MCF 10A (cell line): ENCODE results near the gene SMIM17. TPM values are rescaled to one million over a fixed set of nuclear protein-coding genes. Genes with fewer than 3 reads are reported as not detected.

Experiments used
- BruUV-seq: library from RNA; stranded (reverse); fragments of 400-500 nt; replicated peaks from 2 replicates; lab custom pipeline; 2021; lab: Mats Ljungman, UMichigan
- CTCF ChIA-PET: fragments of 300-600 bp; sonication (Branson Sonifier 250); formaldehyde crosslinking; extraction: SDS; loops from one replicate; lab custom pipeline; 2021; ENCODE audit warnings: antibody characterized with exemption, inconsistent platforms; lab: Yijun Ruan, JAX
- POLR2A ChIA-PET: fragments of 300-600, 350-650 bp; sonication (Branson Sonifier 250); formaldehyde crosslinking; extraction: SDS; loops from one replicate; lab custom pipeline; 2020; ENCODE audit warnings: antibody characterized with exemption, inconsistent platforms; lab: Yijun Ruan, JAX
- DNase-seq: peaks from one replicate; pipeline ENCODE4 v3.0.0-alpha.2; 2018; ENCODE audit not compliant: unreplicated experiment
- H3K27ac Mint-ChIP-seq: one replicate; pipeline ENCODE4 v1.8.0; 2022; ENCODE audit warnings: mild to moderate bottlenecking, low read depth, mixed read lengths; ENCODE audit not compliant: unreplicated experiment
- H3K27me3 Mint-ChIP-seq: one replicate; pipeline ENCODE4 v1.8.0; 2022; ENCODE audit warnings: mixed read lengths; ENCODE audit not compliant: insufficient read depth, unreplicated experiment
- H3K36me3 Mint-ChIP-seq: one replicate; pipeline ENCODE4 v1.8.0; 2022; ENCODE audit warnings: mild to moderate bottlenecking, moderate library complexity, mixed read lengths; ENCODE audit not compliant: insufficient read depth, unreplicated experiment
- H3K4me1 Mint-ChIP-seq: one replicate; pipeline ENCODE4 v1.8.0; 2022; ENCODE audit warnings: mixed read lengths; ENCODE audit not compliant: insufficient read depth, unreplicated experiment
- H3K4me3 Mint-ChIP-seq: one replicate; pipeline ENCODE4 v1.8.0; 2022; ENCODE audit warnings: mild to moderate bottlenecking, moderate library complexity, mixed read lengths; ENCODE audit not compliant: unreplicated experiment
- H3K9me3 Mint-ChIP-seq: one replicate; pipeline ENCODE4 v1.8.0; 2022; ENCODE audit warnings: mixed read lengths; ENCODE audit not compliant: unreplicated experiment
- intact Hi-C: fragments of 100-400 bp; cut with micrococcal nuclease; formaldehyde crosslinking; loops from 2 replicates; pipeline ENCODE4 v1.14.1; 2022
- total RNA-seq: library from RNA; stranded (reverse); gene quantifications from 2 replicates; pipeline ENCODE4 v1.2.3, GENCODE V29; 2022
- TF ChIP-seq, protein P1 (sequence below): fragments of 200-600 bp; IDR thresholded peaks from one replicate; pipeline ENCODE4 v1.8.0; 2022; ENCODE audit warnings: antibody characterized with exemption, mild to moderate bottlenecking; ENCODE audit not compliant: unreplicated experiment

SMIM17 gene
- total RNA-seq, 1 experiment from 2014 or later = not detected

DNA sequence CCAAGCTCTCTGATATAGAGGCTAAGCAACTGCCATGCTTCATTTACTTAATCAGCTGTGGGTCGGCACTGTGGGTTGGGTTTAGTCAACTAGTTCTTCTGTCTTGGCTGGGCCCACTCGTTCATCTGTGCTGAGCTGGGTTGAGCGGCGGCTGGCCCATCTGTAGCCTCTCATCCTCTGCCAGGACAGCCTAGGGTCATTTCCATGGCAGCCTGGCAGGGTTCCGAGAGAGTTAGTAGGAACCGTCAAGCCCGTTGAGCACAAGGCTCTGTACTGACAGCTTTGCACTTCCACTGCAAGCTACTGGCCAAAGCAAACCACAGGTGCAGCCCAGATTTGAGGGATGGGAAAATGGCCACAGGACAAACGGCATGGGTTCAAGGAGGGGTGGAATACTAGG lies 35.2 kb downstream of the SMIM17 start:
- Mint-ChIP-seq H3K9me3 (peaks cover 9% of the 10 kb centered on the region), H3K36me3 (no peaks in the 10 kb centered on the region), H3K27me3 (no peaks in the 10 kb centered on the region), H3K27ac (no peak overlapping the region), H3K4me1 (no peaks in the 10 kb centered on the region), H3K4me3 (no peak overlapping the region)
- POLR2A ChIA-PET = no interaction called here
- no TSS peak for BruUV-seq
- no peak for DNase-seq
- CTCF ChIA-PET = no interaction called here
- TF ChIP-seq, protein P1, sequence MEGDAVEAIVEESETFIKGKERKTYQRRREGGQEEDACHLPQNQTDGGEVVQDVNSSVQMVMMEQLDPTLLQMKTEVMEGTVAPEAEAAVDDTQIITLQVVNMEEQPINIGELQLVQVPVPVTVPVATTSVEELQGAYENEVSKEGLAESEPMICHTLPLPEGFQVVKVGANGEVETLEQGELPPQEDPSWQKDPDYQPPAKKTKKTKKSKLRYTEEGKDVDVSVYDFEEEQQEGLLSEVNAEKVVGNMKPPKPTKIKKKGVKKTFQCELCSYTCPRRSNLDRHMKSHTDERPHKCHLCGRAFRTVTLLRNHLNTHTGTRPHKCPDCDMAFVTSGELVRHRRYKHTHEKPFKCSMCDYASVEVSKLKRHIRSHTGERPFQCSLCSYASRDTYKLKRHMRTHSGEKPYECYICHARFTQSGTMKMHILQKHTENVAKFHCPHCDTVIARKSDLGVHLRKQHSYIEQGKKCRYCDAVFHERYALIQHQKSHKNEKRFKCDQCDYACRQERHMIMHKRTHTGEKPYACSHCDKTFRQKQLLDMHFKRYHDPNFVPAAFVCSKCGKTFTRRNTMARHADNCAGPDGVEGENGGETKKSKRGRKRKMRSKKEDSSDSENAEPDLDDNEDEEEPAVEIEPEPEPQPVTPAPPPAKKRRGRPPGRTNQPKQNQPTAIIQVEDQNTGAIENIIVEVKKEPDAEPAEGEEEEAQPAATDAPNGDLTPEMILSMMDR = no peak
- intact Hi-C loops = no loop called here

DNA sequence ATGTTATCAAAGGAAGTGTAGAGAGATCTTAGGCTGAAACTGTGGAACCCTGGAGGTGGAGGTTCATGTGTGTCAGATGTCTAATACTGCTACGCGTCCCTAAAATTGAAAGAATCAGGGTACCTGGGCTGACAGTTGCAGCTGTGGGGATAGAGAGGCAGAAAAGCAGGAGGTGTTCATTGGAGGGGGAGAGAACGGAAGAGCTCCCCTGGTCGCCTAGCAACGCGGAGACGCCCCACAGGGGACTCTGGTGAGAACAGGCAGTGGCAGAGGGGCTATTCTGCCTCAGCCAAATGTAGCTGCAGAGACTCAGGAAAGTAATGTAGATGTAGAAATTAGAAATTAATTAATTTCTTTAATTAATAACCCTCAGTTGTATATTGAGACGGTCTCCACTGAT lies 38.7 kb downstream of the SMIM17 start:
- no TSS peak for BruUV-seq
- Mint-ChIP-seq H3K9me3 (peaks cover 33% of the 10 kb centered on the region), H3K4me1 (no peaks in the 10 kb centered on the region), H3K36me3 (no peaks in the 10 kb centered on the region), H3K27me3 (no peaks in the 10 kb centered on the region), H3K4me3 (no peak overlapping the region), H3K27ac (no peak overlapping the region)
- CTCF ChIA-PET = no interaction called here
- intact Hi-C loops = no loop called here
- no peak for DNase-seq
- POLR2A ChIA-PET = no interaction called here
- TF ChIP-seq, protein P1 = no peak

DNA sequence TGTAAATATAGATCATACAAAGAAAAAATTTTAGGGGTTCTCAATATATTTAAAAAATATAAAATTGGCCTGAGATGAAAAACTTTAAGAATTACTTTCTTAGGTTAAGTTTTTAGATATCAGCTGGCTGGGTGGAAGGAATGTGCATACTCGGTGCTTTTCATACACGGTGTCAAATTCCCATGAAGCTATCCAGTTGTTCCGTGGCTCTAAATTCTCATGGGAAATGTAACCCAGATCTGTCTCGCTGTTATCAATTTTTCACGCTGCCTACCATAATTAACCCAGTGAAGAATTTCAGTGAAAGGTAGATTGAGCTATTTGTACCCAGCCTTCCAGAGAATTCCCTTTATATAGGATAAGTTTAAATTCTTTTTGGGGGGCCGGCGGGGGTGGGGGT lies 40.2 kb downstream of the SMIM17 start:
- Mint-ChIP-seq H3K4me3 (no peak overlapping the region), H3K27me3 (no peaks in the 10 kb centered on the region), H3K36me3 (no peaks in the 10 kb centered on the region), H3K27ac (no peak overlapping the region), H3K9me3 (peaks cover 42% of the 10 kb centered on the region), H3K4me1 (no peaks in the 10 kb centered on the region)
- POLR2A ChIA-PET = no interaction called here
- no peak for DNase-seq
- TF ChIP-seq, protein P1 = no peak
- no TSS peak for BruUV-seq
- intact Hi-C loops = no loop called here
- CTCF ChIA-PET = interaction anchor here (0.7 kb wide), 1 partner anchor 1335 kb away, joined by 3 read pairs; no protein-coding TSS in a partner anchor

DNA sequence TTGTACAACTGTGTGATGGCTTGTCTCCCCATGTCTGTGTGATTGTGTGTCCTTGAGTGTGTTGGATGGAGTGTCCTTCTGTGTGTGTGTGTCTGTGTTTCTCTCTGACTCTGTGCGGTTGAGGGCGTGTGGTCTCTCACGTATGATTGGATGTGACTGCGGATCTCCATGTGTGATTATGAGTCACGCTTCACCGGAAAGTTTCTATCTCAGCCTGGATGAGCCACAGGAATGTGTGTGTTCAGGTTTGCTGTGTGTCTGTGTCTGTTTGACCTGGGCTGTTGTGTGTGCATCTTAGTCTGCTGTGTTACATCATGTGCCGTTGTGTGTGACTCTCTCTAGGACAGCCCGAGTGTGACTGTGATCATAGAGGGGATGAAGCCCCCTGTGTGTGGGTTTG lies 44.1 kb downstream of the SMIM17 start:
- Mint-ChIP-seq H3K4me3 (no peak overlapping the region), H3K4me1 (no peaks in the 10 kb centered on the region), H3K27me3 (no peaks in the 10 kb centered on the region), H3K9me3 (peaks cover 44% of the 10 kb centered on the region), H3K27ac (no peak overlapping the region), H3K36me3 (no peaks in the 10 kb centered on the region)
- ChIA-PET POLR2A (no interaction called here), CTCF (no interaction called here)
- intact Hi-C loops = no loop called here
- no peak for DNase-seq
- TF ChIP-seq, protein P1 = no peak
- BruUV-seq = no TSS peak
